ENCODE data around the gene YY1.
"Not testable (repeated sequence)": the region's sequence is repeated elsewhere in the genome, so short reads cannot be mapped to it uniquely, and the experiment has no call there.

YY1 gene

DNA sequence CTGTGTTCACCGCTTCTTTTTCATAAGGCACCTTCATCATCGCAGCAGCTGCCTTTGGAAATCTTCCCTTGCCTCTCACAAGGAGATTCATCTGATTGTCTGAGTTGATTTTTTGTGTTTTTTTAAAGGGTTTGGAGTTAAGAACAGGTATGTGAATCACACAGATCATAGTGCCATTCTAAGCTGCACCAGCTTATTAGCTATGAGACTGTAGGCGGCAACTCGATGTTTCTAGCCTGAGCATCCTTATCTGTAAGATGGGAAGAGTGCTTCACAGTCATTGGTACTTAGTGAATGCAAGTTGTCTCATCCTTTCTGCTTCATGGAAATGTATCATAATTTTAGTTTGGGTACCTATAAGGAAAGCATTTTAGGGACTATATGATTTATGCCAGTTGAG, 35.3 kb downstream of the YY1 start:
- H3K36me3 ChIP-seq (ENCODE audit: insufficient read depth, low read length) = peaks cover 52% of the 10 kb centered on the region
- no peak overlapping the region for H3K4me3 ChIP-seq (ENCODE audit: low read length)
- H3K4me1 ChIP-seq (ENCODE audit: insufficient read depth, low read length) = peaks cover 25% of the 10 kb centered on the region
- no peaks in the 10 kb centered on the region for H3K9me3 ChIP-seq (ENCODE audit: insufficient read depth, low read depth, low read length)
- no peak overlapping the region for H3K9ac ChIP-seq (ENCODE audit: low read depth, low read length)
- no peaks in the 10 kb centered on the region for H3K27me3 ChIP-seq (ENCODE audit: insufficient read depth, low read length)
- no peak overlapping the region for H3K27ac ChIP-seq (ENCODE audit: low read depth, low read length)
- 97% methylated on average over 4 of the region's 4 CpGs for WGBS

DNA sequence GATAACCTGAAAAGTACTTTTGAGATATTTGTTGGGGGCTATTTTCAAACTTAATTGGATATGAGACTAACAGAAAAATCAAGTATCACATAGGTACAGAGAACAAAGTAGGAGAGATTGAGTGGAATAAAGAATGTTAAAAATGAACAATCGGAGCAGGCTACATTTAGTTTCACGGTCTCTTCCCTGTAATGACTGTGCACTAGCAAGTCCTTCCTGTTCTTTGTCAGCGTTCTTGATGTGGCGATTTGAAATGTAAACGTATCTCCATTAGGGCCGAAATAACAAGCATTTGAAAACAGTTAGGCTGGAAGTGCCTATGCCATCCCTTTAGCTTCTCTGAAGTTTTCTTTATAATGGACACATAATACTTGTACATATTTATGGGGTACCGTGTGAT, 36.3 kb downstream of the YY1 start:
- Histone ChIP-seq H3K27me3 (ENCODE audit: insufficient read depth, low read length) (no peaks in the 10 kb centered on the region), H3K4me1 (ENCODE audit: insufficient read depth, low read length) (peaks cover 33% of the 10 kb centered on the region), H3K27ac (ENCODE audit: low read depth, low read length) (0 out of 2 replicates have a peak overlapping the region, but pooled peaks have one; percentile 15), H3K9ac (ENCODE audit: low read depth, low read length) (no peak overlapping the region; the same call in 1 of the 2 replicates), H3K36me3 (ENCODE audit: insufficient read depth, low read length) (peaks cover 55% of the 10 kb centered on the region), H3K4me3 (ENCODE audit: low read length) (no peak overlapping the region), H3K9me3 (ENCODE audit: insufficient read depth, low read depth, low read length) (no peaks in the 10 kb centered on the region)
- 77% methylated on average over 6 of the region's 7 CpGs for WGBS

DNA sequence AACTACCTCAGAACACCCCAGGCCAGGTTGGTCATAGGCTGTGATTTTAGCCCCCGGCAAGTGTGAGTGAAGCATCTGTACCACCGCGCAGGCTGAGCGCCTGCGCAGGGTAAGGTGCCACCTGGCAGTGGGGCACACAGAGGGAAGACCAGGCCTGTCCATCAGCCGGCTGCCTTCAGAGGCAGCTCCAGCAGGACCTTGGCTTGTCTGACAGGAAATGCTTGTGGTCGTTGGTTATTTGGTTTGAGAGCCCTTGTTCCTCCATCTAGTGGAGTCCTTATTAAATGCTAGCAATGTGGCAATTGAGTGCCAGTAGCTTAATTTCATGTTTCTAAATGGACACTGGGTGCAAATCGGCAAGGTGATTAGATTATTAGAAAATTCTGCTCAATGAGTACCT, 39.8 kb downstream of the YY1 start:
- no peak overlapping the region for H3K4me3 ChIP-seq (ENCODE audit: low read length)
- H3K9me3 ChIP-seq (ENCODE audit: insufficient read depth, low read depth, low read length) = no peaks in the 10 kb centered on the region
- peaks cover 38% of the 10 kb centered on the region for H3K4me1 ChIP-seq (ENCODE audit: insufficient read depth, low read length)
- peaks cover 58% of the 10 kb centered on the region for H3K36me3 ChIP-seq (ENCODE audit: insufficient read depth, low read length)
- no peak overlapping the region for H3K9ac ChIP-seq (ENCODE audit: low read depth, low read length)
- H3K27me3 ChIP-seq (ENCODE audit: insufficient read depth, low read length) = no peaks in the 10 kb centered on the region
- 93% methylated on average over 8 of the region's 8 CpGs for whole genome bisulfite sequencing
- H3K27ac ChIP-seq (ENCODE audit: low read depth, low read length) = no peak overlapping the region

DNA sequence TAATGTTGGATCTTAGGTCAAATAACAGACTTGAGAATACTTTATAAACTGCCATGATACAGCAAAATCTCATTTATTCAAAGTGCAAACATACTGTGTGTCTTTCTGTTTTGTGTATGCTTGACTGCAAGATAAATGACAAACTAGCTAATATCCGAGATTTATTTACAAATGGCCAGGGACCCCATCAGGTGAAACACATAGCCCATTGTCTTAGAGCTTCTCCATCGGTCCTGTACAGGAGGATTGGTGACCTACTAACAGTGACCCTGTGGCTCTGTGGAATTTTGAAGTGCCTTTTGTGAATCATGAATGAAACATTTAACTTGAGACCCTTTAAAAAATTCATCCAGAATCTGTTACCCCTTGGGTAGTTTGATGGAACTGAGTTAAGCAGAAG, 40.2 kb downstream of the YY1 start:
- Histone ChIP-seq H3K27ac (ENCODE audit: low read depth, low read length) (no peak overlapping the region), H3K9me3 (ENCODE audit: insufficient read depth, low read depth, low read length) (no peaks in the 10 kb centered on the region), H3K4me3 (ENCODE audit: low read length) (no peak overlapping the region), H3K9ac (ENCODE audit: low read depth, low read length) (no peak overlapping the region), H3K36me3 (ENCODE audit: insufficient read depth, low read length) (peaks cover 58% of the 10 kb centered on the region), H3K4me1 (ENCODE audit: insufficient read depth, low read length) (peaks cover 40% of the 10 kb centered on the region), H3K27me3 (ENCODE audit: insufficient read depth, low read length) (no peaks in the 10 kb centered on the region)
- 100% methylated on average over 2 of the region's 2 CpGs for WGBS

DNA sequence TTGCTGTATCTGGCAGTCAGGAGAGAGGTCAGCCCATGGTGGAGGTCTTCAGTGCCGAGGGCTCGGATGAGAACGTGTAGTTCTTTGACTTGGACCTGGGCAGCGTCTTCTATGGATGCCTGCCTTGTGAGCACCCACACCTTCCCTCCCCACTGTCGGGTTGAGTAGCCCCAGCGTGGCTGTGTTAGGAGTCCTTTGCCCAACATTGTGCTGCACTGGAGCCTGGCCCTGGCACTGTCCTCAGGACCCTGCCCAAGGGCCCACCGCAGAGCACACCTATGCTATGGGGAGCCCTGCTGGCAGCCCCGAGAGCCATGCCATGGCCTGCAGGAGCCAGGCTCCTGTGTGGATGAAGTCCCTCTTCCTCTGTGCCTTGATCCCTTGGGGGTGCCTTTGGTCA, 40.6 kb downstream of the YY1 start:
- Histone ChIP-seq H3K27ac (ENCODE audit: low read depth, low read length) (0 out of 2 replicates have a peak overlapping the region, but pooled peaks have one; percentile 15), H3K9me3 (ENCODE audit: insufficient read depth, low read depth, low read length) (no peaks in the 10 kb centered on the region), H3K9ac (ENCODE audit: low read depth, low read length) (no peak overlapping the region), H3K4me3 (ENCODE audit: low read length) (no peak overlapping the region), H3K4me1 (ENCODE audit: insufficient read depth, low read length) (peaks cover 40% of the 10 kb centered on the region), H3K27me3 (ENCODE audit: insufficient read depth, low read length) (no peaks in the 10 kb centered on the region), H3K36me3 (ENCODE audit: insufficient read depth, low read length) (peaks cover 53% of the 10 kb centered on the region)
- WGBS = 96% methylated on average over 8 of the region's 8 CpGs

DNA sequence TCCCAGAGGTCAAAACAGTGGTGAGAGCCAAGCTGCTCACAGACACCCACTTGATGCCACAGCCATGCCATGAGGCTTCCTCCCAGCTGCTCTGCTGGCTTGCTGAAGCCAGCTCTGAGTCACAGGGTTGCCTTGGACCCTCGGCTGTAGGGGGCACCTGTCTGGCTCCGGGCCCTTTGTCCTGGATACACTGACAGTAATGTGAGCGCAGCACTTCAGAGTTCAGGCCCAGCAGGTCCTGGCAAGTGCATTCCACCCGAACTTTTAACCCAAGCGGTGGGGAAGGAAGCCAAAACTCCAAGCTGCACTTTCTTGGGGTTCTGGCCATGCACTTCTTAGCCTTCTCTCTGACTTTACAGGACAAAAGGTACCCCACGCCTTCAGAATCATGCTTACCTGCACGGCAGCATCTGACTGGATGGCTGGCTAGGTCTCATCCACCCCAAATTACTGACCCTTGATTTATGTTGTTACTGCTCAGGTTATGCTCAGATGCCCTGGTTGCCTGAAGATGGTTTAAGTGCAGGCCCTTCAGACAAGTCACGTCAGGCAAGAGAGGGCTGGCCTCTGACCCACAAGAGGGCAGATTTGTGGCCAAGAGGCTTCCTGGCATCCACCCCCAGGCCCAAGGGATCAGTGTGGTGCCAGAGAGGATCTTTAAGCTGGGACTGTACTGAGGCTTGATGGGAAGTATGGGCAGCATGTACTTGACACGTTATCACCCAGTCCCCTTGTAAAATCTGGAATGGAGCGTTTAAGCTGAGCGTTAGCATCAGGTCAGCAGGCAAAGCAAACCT, 42.5 kb downstream of the YY1 start:
- Histone ChIP-seq H3K9ac (ENCODE audit: low read depth, low read length) (no peak overlapping the region), H3K36me3 (ENCODE audit: insufficient read depth, low read length) (peaks cover 36% of the 10 kb centered on the region), H3K4me3 (ENCODE audit: low read length) (no peak overlapping the region), H3K4me1 (ENCODE audit: insufficient read depth, low read length) (peaks cover 27% of the 10 kb centered on the region), H3K9me3 (ENCODE audit: insufficient read depth, low read depth, low read length) (no peaks in the 10 kb centered on the region), H3K27ac (ENCODE audit: low read depth, low read length) (peak overlapping the region; percentile 56; the same call in 1 of the 2 replicates), H3K27me3 (ENCODE audit: insufficient read depth, low read length) (no peaks in the 10 kb centered on the region)
- WGBS = 88% methylated on average over 11 of the region's 11 CpGs

DNA sequence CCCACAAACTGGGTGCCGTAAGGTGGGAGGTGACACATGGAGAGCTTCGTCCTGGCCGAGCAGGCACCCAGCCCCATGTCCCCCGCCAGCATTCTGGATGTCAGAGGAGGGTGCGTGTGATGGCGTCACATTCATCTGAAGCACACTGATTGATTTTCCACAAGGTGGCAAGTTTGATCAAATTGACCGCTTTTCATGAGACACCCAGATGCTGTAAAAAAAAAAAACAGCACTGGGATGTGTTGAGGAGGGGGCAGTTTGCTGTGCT, 43.1 kb downstream of the YY1 start:
- Histone ChIP-seq H3K4me3 (ENCODE audit: low read length) (no peak overlapping the region), H3K36me3 (ENCODE audit: insufficient read depth, low read length) (peaks cover 30% of the 10 kb centered on the region), H3K9me3 (ENCODE audit: insufficient read depth, low read depth, low read length) (no peaks in the 10 kb centered on the region), H3K27me3 (ENCODE audit: insufficient read depth, low read length) (no peaks in the 10 kb centered on the region), H3K9ac (ENCODE audit: low read depth, low read length) (no peak overlapping the region), H3K27ac (ENCODE audit: low read depth, low read length) (no peak overlapping the region), H3K4me1 (ENCODE audit: insufficient read depth, low read length) (peaks cover 27% of the 10 kb centered on the region)
- 95% methylated on average over 7 of the region's 7 CpGs for WGBS

DNA sequence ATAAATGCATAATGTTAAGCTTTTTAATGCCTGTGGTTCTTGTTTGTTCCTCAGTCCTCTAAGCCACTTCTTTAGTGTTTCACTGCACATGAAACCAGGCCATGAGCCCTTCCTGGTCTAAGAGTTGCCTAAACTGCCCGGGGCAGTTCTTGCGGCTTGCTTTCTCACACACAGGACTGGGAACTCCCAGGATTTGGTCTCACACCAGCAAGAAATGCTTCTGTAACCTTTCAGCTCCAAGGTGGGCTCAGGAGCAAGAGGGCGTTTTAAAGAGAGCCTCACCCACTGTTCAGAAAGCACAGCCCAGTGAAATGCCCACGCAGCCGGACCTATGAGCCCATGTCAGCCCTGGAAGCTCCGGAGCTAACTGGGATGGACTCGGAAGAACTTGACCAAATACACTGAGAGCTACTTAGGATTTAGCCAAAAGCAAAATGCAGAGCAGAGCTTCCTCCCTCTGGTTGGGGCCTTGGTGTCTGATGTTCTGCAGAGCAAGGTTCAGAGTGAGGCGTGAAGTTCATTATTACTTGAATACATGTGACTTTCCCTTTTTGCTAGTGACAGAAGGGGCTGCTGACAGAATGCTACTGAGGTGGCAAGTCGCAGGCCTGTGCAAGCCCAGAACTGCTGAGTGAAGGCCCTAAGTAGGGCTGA, 43.9 kb downstream of the YY1 start:
- H3K36me3 ChIP-seq (ENCODE audit: insufficient read depth, low read length) = peaks cover 22% of the 10 kb centered on the region
- WGBS = 95% methylated on average over 9 of the region's 9 CpGs
- H3K4me3 ChIP-seq (ENCODE audit: low read length) = no peak overlapping the region
- H3K4me1 ChIP-seq (ENCODE audit: insufficient read depth, low read length) = peaks cover 27% of the 10 kb centered on the region
- no peaks in the 10 kb centered on the region for H3K27me3 ChIP-seq (ENCODE audit: insufficient read depth, low read length)
- H3K9ac ChIP-seq (ENCODE audit: low read depth, low read length) = no peak overlapping the region
- no peaks in the 10 kb centered on the region for H3K9me3 ChIP-seq (ENCODE audit: insufficient read depth, low read depth, low read length)
- H3K27ac ChIP-seq (ENCODE audit: low read depth, low read length) = peak overlapping the region; percentile 54; the same call in 1 of the 2 replicates

DNA sequence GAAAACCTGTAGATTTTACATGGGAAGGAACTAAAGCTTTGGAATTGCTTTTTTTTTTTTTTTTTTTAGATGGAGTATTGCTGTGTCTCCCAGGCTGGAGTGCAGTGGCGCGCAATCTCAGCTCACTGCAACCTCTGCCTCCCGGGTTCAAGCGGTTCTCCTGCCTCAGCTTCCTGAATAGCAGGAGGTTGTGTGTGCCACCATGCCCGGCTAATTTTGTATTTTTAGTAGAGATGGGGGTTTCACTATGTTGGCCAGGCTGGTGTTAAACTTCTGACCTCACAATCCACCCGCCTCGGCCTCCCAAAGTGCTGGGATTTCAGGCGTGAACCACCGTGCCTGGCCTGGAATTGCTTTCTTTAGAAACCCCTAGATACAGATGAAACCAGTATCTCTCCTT, 44.5 kb downstream of the YY1 start:
- peaks cover 16% of the 10 kb centered on the region for H3K36me3 ChIP-seq (ENCODE audit: insufficient read depth, low read length)
- H3K4me1 ChIP-seq (ENCODE audit: insufficient read depth, low read length) = peaks cover 27% of the 10 kb centered on the region
- not testable (repeated sequence) for H3K4me3 ChIP-seq (ENCODE audit: low read length); H3K9me3 ChIP-seq (ENCODE audit: insufficient read depth, low read depth, low read length); H3K9ac ChIP-seq (ENCODE audit: low read depth, low read length); H3K27ac ChIP-seq (ENCODE audit: low read depth, low read length); H3K27me3 ChIP-seq (ENCODE audit: insufficient read depth, low read length)
- WGBS = 98% methylated on average over 9 of the region's 9 CpGs

DNA sequence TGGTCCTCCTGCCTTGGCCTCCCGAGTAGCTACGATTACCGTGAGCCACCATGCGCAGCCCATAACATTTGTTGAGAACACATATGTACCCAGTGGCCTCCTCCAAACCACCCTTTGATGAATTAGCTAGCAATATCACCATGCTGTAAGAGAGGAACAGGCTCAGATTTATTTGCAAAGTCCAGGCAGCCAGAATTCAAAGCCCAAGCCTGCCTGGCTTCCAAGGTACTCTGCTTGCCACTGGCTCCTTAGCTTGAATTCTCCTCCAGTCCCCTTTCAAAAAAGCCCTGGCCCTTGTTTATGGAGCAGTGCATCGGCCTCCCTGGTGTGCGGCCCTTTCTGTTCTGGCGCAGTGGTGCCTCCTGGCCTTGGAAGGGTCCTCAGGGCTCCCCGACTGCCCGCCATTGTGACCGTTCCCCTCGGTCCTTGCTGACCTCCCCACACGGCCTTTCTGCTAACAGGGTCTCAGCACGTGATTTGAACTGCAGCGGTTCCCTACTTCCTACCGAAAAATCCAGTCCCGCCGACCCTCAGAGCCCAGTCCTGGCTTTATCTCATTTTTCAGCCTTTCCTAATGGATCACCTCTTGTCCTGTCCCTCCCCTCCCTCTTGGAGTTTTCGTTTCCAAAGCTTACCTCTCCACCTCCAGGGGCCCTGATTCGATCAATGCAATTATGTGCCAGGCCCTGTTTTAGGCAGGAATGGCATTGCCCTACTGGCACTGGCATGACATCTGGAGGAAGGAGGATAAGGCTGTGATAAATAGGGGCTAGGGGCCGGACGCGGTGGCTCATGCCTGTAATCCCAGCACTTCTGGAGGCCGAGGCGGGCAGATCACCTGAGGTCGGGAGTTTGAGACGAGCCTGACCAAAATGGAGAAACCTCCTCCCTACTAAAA, 45.3 kb downstream of the YY1 start:
- peaks cover 16% of the 10 kb centered on the region for H3K36me3 ChIP-seq (ENCODE audit: insufficient read depth, low read length)
- H3K27ac ChIP-seq (ENCODE audit: low read depth, low read length) = peak overlapping the region; percentile 11
- H3K27me3 ChIP-seq (ENCODE audit: insufficient read depth, low read length) = no peaks in the 10 kb centered on the region
- no peaks in the 10 kb centered on the region for H3K9me3 ChIP-seq (ENCODE audit: insufficient read depth, low read depth, low read length)
- peak overlapping the region; percentile 94 for H3K9ac ChIP-seq (ENCODE audit: low read depth, low read length)
- peaks cover 30% of the 10 kb centered on the region for H3K4me1 ChIP-seq (ENCODE audit: insufficient read depth, low read length)
- peak overlapping the region; percentile 71; the same call in 1 of the 2 replicates for H3K4me3 ChIP-seq (ENCODE audit: low read length)
- WGBS = 76% methylated on average over 26 of the region's 26 CpGs

Data from HUES64 (cell line).